ENCODE measurements around the gene DENND6A. TPM values are rescaled to one million over a fixed set of nuclear protein-coding genes. Genes with fewer than 3 reads are reported as not detected.
"Not testable (repeated sequence)": the region's sequence is repeated elsewhere in the genome, so short reads cannot be mapped to it uniquely, and the experiment has no call there.

The DENND6A gene
- total and polyA plus RNA-seq, 2 experiments from 2014 or later = 10.6 to 13.8 TPM

- Histone ChIP-seq H3K4me3 (no peak overlapping the region), H3K27me3 (no peaks in the 10 kb centered on the region), H3K36me3 (no peaks in the 10 kb centered on the region), H3K4me1 (ENCODE audit: low read depth) (no peaks in the 10 kb centered on the region), H3K27ac (no peak overlapping the region), H3K9me3 (ENCODE audit: low read depth) (no peaks in the 10 kb centered on the region)
- no peak for TF ChIP-seq CTCF (IDR thresholded peaks at IDR 0.05; ENCODE audit: low read depth, low read length)
- no peak for DNase-seq (ENCODE audit: low read depth in 1 of 2, low spot score in 1 of 2)
Observed at GRCh38 chr3:57696801-57697321, 4.0 kb upstream of the DENND6A start.

DNA sequence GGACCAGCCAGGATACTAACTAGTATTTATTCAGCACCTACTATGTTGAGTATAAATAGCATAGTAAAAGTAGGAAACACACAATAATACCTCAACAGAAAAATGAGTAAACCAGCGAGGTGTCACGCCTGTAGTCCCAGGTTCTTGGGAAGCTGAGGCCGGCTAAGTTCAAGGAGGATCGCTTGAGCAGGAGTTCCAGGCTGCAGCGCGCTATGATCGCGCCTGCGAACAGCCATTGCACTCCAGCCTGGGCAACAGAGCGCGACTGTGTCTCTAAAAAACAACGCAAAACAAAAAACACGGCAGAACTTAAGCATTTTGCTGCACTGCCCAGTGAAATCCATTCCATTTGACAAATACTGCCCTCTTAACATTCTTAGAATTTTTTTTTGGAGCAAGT, 1.3 kb upstream of the DENND6A start:
- H3K36me3 ChIP-seq = no peaks in the 10 kb centered on the region
- peak overlapping the region; percentile 52 for H3K27ac ChIP-seq
- H3K27me3 ChIP-seq = no peaks in the 10 kb centered on the region
- no peaks in the 10 kb centered on the region for H3K9me3 ChIP-seq (ENCODE audit: low read depth)
- TF ChIP-seq CTCF (IDR thresholded peaks at IDR 0.05; ENCODE audit: low read depth, low read length) = no peak
- DNase-seq (ENCODE audit: low read depth in 1 of 2, low spot score in 1 of 2) = no peak
- H3K4me3 ChIP-seq = no peak overlapping the region
- peaks cover 3% of the 10 kb centered on the region for H3K4me1 ChIP-seq (ENCODE audit: low read depth)

DNA sequence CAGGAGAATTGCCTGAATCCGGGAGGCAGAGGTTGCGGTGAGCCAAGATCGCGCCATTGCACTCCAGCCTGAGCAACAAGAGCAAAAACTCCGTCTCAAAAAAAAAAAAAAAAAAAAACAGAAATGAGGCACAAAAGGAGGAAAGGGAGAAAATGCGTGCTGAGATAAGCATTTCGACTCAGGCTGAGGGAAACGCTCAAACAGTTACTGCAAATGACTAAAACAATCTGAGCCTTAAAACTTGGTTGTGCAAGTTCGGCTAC, 813 bp downstream of the DENND6A start:
- DNase-seq (ENCODE audit: low read depth in 1 of 2, low spot score in 1 of 2); H3K9me3 ChIP-seq (ENCODE audit: low read depth); H3K27me3 ChIP-seq; H3K4me1 ChIP-seq (ENCODE audit: low read depth); H3K36me3 ChIP-seq: not testable (repeated sequence)
- Histone ChIP-seq H3K27ac (peak overlapping the region; percentile 96), H3K4me3 (peak overlapping the region; percentile 56)

DNA sequence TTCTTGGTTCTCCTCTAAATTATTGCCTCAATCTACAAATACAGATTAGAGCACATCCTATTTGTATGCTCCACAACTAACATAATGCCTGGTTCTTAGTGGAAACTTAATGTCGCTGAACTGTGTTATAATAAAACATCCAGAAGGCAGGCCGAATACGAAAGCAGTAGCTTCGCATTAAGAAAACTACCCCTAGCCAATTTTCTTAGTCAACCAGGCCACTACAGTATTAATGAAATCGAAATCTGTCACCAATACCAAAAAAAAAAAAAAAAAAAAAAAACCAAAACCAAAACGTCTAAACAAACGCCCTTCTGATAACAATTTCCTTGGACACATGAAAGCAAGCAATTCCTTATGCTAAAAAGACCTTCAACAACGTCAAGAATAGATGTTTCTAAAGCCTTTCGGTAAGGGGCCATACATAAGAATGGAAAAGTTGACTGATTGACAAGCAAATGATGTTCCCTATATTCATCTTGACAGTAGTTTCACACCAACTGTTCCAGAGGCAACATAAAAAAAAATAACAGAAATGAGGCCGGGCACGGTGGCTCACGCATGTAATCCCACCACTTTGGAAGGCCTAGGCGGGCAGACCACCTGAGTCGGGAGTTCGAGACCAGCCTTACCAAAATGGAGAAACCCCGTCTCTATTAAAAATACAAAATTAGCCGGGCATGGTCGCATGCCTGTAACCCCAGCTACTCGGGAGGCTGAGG, 1.3 kb downstream of the DENND6A start:
- no peak for TF ChIP-seq CTCF (IDR thresholded peaks at IDR 0.05; ENCODE audit: low read depth, low read length)
- H3K4me1 ChIP-seq (ENCODE audit: low read depth) = peaks cover 3% of the 10 kb centered on the region
- H3K36me3 ChIP-seq = no peaks in the 10 kb centered on the region
- no peaks in the 10 kb centered on the region for H3K27me3 ChIP-seq
- H3K4me3 ChIP-seq = peak overlapping the region; percentile 56
- no peaks in the 10 kb centered on the region for H3K9me3 ChIP-seq (ENCODE audit: low read depth)
- DNase-seq (ENCODE audit: low read depth in 1 of 2, low spot score in 1 of 2) = peak in 1 of 2 donors; percentile 13
- H3K27ac ChIP-seq = peak overlapping the region; percentile 96

DNA sequence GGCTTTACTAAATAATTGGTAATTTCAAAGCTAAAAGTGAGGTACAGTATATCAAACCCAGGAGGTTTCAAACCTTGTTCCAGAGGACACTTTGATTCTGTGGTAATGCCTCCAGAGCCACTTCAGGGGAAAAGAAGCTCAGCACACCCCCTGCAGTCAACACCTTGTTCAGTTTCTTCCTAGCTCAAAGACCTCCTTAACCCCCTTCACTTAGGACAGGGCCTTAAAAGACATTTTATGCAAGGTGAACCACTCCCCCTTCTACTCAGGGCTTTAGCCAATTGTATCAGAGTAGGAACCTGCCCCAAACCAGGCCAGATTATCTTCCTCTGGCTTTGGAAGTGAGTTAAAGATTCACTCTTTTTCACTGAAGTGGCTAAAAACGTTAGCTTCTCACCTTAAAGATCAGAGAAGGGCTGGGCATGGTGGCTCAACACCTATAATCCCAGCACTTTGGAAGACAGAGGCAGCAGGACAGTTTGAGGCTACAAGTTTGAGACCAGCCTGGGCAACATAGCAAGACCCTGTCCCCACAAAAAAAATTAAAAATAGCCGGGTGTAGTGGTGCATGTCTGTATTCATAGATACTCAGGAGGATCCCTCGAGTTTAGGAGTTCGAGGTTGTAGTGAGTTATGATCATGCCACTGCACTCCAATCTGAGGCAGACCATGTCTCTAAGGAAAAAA, 3.4 kb downstream of the DENND6A start:
- Histone ChIP-seq H3K9me3 (ENCODE audit: low read depth) (no peaks in the 10 kb centered on the region), H3K4me1 (ENCODE audit: low read depth) (peaks cover 3% of the 10 kb centered on the region), H3K27ac (no peak overlapping the region), H3K27me3 (no peaks in the 10 kb centered on the region), H3K4me3 (no peak overlapping the region), H3K36me3 (no peaks in the 10 kb centered on the region)
- no peak for TF ChIP-seq CTCF (IDR thresholded peaks at IDR 0.05; ENCODE audit: low read depth, low read length)
- DNase-seq (ENCODE audit: low read depth in 1 of 2, low spot score in 1 of 2) = no peak

DNA sequence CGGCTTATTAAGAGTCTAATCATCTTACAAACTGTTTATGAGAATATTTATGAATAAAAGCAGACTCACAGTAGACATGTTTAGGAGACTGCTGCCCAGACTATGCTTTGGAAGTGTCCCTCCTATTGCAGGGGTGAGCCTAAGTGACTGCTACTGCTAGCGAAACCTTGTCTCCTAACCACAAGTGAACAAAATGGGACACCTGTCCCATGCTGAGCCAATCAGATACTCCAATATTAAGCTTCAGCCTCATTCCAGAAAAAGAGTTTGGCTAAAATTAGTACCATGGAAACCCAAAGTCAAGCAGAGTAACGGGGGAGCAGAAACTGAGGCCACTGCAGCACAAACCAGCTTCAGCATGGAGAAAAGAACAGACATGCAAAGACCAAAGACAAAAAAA, 4.6 kb downstream of the DENND6A start:
- no peak for TF ChIP-seq CTCF (IDR thresholded peaks at IDR 0.05; ENCODE audit: low read depth, low read length)
- no peaks in the 10 kb centered on the region for H3K36me3 ChIP-seq
- no peak for DNase-seq (ENCODE audit: low read depth in 1 of 2, low spot score in 1 of 2)
- H3K4me3 ChIP-seq = no peak overlapping the region
- no peak overlapping the region for H3K27ac ChIP-seq
- H3K27me3 ChIP-seq = no peaks in the 10 kb centered on the region
- peaks cover 3% of the 10 kb centered on the region for H3K4me1 ChIP-seq (ENCODE audit: low read depth)
- no peaks in the 10 kb centered on the region for H3K9me3 ChIP-seq (ENCODE audit: low read depth)

Measured in cardiac muscle cell (in vitro differentiated cells and primary cell).